ENCODE data around the gene TTC3.

DNA sequence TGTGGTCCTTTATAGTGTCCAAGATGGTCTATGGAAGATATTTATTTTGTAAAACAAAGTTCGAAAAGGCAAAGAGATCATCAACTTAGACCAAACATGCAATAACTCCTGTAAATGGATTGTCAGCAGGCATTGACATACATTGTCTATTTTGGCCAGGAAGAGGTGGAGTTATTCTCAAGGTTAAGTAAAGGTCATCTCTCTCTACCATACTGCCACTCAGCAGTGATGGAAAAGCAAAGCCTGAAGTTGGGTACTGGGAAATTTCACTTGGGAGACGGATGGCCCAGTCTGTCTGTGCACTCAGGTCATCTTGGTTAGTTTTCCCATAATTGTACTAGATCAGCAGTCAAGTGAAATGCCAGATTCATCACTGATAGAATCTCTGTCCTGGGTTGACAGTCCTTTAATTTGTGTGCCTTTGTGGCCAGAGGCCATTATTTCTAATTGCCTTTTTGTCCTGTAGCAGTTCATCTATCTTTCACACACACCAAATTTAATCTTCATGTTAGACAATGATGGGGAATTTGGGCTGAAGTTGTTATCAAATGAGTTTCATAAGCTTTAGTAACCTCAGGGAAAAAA lies 17.7 kb upstream of the TTC3 start:
- TF ChIP-seq CTCF (IDR thresholded peaks at IDR 0.05; ENCODE audit: poor library complexity) (no peak), EZH2phosphoT487 (IDR thresholded peaks at IDR 0.05; ENCODE audit: low read depth, severe bottlenecking, unreplicated experiment) (no peak), EZH2 (IDR thresholded peaks at IDR 0.05; ENCODE audit: borderline replicate concordance) (no peak)
